Loucy (cell line): Measurements from ENCODE around the gene FHOD1.

Experiments used
- EZH2phosphoT487 ChIP-seq: fragments of 200-600 bp; IDR thresholded peaks from 2 replicates; pipeline ENCODE4 v1.6.1; 2018; ENCODE audit warnings: antibody characterized with exemption, mild to moderate bottlenecking, moderate library complexity, borderline replicate concordance
- TF ChIP-seq, protein P1 (sequence below): fragments of 200-600 bp; sonication (generic); conservative IDR thresholded peaks from 2 replicates; pipeline ENCODE4 v1.5.1; 2014; ENCODE audit warnings: mild to moderate bottlenecking, antibody characterized with exemption, low read length

DNA sequence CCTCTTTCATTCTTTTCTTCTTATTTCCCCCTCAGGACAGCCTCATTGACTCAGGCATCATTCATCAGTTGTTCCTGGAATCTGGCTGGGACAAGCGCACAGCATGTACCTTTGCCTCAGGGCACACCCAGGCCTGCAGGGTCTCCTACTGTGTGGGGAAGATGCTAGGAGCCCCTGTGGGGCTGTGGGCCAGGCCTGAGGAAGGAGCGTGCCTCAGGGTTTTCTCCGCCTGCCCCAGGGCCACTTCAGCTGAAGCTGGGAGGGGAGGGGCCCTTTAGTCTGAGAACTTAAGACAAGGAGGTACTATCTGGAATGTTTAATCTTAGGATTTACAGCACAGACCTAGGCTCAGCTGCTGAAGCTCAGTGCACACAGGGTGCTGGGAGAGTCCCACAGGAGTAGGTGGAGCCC lies 40.4 kb downstream of the FHOD1 start:
- TF ChIP-seq, protein P1, sequence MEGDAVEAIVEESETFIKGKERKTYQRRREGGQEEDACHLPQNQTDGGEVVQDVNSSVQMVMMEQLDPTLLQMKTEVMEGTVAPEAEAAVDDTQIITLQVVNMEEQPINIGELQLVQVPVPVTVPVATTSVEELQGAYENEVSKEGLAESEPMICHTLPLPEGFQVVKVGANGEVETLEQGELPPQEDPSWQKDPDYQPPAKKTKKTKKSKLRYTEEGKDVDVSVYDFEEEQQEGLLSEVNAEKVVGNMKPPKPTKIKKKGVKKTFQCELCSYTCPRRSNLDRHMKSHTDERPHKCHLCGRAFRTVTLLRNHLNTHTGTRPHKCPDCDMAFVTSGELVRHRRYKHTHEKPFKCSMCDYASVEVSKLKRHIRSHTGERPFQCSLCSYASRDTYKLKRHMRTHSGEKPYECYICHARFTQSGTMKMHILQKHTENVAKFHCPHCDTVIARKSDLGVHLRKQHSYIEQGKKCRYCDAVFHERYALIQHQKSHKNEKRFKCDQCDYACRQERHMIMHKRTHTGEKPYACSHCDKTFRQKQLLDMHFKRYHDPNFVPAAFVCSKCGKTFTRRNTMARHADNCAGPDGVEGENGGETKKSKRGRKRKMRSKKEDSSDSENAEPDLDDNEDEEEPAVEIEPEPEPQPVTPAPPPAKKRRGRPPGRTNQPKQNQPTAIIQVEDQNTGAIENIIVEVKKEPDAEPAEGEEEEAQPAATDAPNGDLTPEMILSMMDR: no peak
- no peak for TF ChIP-seq EZH2phosphoT487
